ENCODE data around the gene KIF1B.

GRCh38 chr1:10168912-10169514 lies 41.4 kb upstream of the KIF1B start:
- TF ChIP-seq, protein P1, sequence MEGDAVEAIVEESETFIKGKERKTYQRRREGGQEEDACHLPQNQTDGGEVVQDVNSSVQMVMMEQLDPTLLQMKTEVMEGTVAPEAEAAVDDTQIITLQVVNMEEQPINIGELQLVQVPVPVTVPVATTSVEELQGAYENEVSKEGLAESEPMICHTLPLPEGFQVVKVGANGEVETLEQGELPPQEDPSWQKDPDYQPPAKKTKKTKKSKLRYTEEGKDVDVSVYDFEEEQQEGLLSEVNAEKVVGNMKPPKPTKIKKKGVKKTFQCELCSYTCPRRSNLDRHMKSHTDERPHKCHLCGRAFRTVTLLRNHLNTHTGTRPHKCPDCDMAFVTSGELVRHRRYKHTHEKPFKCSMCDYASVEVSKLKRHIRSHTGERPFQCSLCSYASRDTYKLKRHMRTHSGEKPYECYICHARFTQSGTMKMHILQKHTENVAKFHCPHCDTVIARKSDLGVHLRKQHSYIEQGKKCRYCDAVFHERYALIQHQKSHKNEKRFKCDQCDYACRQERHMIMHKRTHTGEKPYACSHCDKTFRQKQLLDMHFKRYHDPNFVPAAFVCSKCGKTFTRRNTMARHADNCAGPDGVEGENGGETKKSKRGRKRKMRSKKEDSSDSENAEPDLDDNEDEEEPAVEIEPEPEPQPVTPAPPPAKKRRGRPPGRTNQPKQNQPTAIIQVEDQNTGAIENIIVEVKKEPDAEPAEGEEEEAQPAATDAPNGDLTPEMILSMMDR (IDR thresholded peaks at IDR 0.05; ENCODE audit: low read depth, low read length, missing input control), result no peak
- TF ChIP-seq EGR1 (IDR thresholded peaks at IDR 0.05; ENCODE audit: low read depth in 2 of 2) (no peak), ZBTB33 (IDR thresholded peaks at IDR 0.05) (no peak), JUND (IDR thresholded peaks at IDR 0.05) (no peak)

Data from liver (tissue), 3 donors.